Measurements from ENCODE around the gene RELT. TPM values are rescaled to one million over a fixed set of nuclear protein-coding genes. Genes with fewer than 3 reads are reported as not detected.

The RELT gene
- polyA plus RNA-seq, 4 donors: 0.67 to 3.3 (median 2.1) TPM

- Histone ChIP-seq H3K4me3 (ENCODE audit: low read depth in 1 of 3, low read length in 3 of 3) (no peak overlapping the region), H3K9me3 (ENCODE audit: control insufficient read depth in 2 of 2, insufficient read depth in 1 of 2, low read depth in 1 of 2, low read length in 1 of 2) (no peaks in the 10 kb centered on the region), H3K36me3 (ENCODE audit: control insufficient read depth in 3 of 3, insufficient read depth in 2 of 3, low read depth in 1 of 3, low read length in 3 of 3) (peaks cover 0 to 7% (median 0%) of the 10 kb centered on the region in 3 donors), H3K4me1 (ENCODE audit: control insufficient read depth in 3 of 3, insufficient read depth in 2 of 3, low read depth in 1 of 3, low read length in 2 of 3) (peaks cover 2 to 36% (median 9%) of the 10 kb centered on the region in 3 donors), H3K27me3 (ENCODE audit: control insufficient read depth in 3 of 3, insufficient read depth in 3 of 3, low read length in 3 of 3) (no peaks in the 10 kb centered on the region), H3K27ac (ENCODE audit: low read depth in 1 of 3, low read length in 2 of 3) (peak overlapping the region in 1 of 3 donors; percentile 60)
- peak; percentile 10 to 41 for DNase-seq
- no peak for FAIRE-seq
- WGBS, 3 donors: 49 to 71% (median 55%) methylated on average over 9 of the region's 9 CpGs
Observed at GRCh38 chr11:73383249-73384124, 7.3 kb downstream of the RELT start.

DNA sequence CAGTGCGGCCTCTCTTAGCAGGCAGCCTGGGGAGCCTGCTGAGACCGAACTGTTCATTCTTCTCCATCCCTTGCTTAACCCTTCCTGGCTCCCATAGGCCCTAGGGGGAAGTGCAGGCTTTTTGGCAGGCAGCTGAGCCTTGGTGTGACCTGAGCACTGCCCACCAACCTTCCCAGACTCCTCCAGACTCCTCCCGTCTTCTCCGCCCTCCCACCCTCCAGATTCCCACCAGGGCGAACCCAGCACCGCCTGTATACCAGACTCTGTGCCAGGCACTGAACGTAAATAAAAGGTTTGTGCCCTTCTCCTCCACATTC is 7.9 kb downstream of the RELT start:
- no peak for FAIRE-seq
- Histone ChIP-seq H3K27ac (ENCODE audit: low read depth in 1 of 3, low read length in 2 of 3) (peak overlapping the region in 1 of 3 donors; percentile 55), H3K9me3 (ENCODE audit: control insufficient read depth in 2 of 2, insufficient read depth in 1 of 2, low read depth in 1 of 2, low read length in 1 of 2) (no peaks in the 10 kb centered on the region), H3K27me3 (ENCODE audit: control insufficient read depth in 3 of 3, insufficient read depth in 3 of 3, low read length in 3 of 3) (no peaks in the 10 kb centered on the region), H3K36me3 (ENCODE audit: control insufficient read depth in 3 of 3, insufficient read depth in 2 of 3, low read depth in 1 of 3, low read length in 3 of 3) (peaks cover 0 to 8% (median 0%) of the 10 kb centered on the region in 3 donors), H3K4me3 (ENCODE audit: low read depth in 1 of 3, low read length in 3 of 3) (no peak overlapping the region), H3K4me1 (ENCODE audit: control insufficient read depth in 3 of 3, insufficient read depth in 2 of 3, low read depth in 1 of 3, low read length in 2 of 3) (peaks cover 2 to 36% (median 9%) of the 10 kb centered on the region in 3 donors)
- no peak for DNase-seq
- 89 to 95% (median 91%) methylated on average over 7 of the region's 7 CpGs for WGBS, 3 donors

DNA sequence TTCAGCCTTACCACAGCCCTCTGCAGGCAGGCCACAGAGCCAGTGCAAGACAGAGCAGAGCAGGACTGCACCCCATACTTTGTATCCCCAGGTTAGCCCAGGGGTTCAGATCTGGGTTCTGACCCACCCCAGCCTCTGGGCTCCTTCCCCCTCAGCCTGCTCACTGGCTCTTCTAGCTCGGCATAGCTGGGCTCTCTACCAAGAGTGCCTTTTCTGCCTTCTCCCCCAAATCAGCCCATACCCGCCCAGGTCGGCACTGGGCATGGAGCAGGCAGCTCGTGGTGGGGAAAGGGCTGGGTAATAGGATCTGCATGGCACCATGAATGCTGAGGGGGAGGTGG is 8.3 kb downstream of the RELT start:
- DNase-seq: no peak

DNA sequence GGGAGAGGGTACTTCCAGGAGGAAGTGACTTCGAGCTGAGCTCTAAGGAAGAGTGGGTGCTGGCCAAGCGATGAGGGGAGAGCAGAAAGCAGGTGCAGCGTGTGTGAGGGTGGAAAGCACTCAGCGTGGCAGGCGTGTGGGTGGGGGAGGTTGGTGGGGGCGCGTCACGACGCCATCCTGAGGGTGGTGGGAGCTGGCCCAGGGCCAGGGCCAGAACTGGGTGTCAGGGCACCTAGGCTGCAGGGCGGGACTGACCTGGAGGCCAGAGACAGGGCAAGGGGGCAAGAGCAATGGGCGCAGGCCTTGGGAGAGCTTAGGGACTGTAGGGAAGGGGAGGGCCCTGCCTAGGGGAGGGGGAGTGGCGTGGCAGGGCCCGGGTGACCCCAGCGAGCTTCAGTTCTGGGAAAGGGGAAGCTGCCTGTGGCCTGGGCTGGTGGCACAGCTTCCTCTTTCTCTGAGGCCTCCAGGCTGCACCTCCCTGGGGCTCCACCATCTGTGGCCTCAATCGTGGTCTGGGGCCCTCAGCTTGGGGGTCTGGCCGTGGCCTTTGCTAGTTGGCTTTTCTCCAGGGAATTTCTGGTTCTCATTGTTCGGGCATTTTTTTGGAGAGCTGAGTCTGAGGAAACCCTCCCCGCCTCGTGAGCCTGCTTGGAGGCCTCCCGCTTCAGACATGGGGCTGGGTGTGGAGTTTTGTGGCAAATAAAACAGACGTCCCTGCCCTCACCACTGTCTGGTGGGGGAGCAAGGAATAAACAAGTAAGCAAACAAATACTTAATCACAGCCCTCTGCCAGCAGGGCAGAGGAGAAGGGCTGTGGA is 8.9 kb downstream of the RELT start:
- Histone ChIP-seq H3K4me3 (ENCODE audit: low read depth in 1 of 3, low read length in 3 of 3) (no peak overlapping the region), H3K9me3 (ENCODE audit: control insufficient read depth in 2 of 2, insufficient read depth in 1 of 2, low read depth in 1 of 2, low read length in 1 of 2) (no peaks in the 10 kb centered on the region), H3K4me1 (ENCODE audit: control insufficient read depth in 3 of 3, insufficient read depth in 2 of 3, low read depth in 1 of 3, low read length in 2 of 3) (peaks cover 2 to 36% (median 9%) of the 10 kb centered on the region in 3 donors), H3K27me3 (ENCODE audit: control insufficient read depth in 3 of 3, insufficient read depth in 3 of 3, low read length in 3 of 3) (no peaks in the 10 kb centered on the region), H3K27ac (ENCODE audit: low read depth in 1 of 3, low read length in 2 of 3) (peak overlapping the region; percentile 8 to 55 (median 22)), H3K36me3 (ENCODE audit: control insufficient read depth in 3 of 3, insufficient read depth in 2 of 3, low read depth in 1 of 3, low read length in 3 of 3) (peaks cover 0 to 7% (median 0%) of the 10 kb centered on the region in 3 donors)
- WGBS, 3 donors: 55 to 73% (median 65%) methylated on average over 21 of the region's 21 CpGs
- DNase-seq (no peak), FAIRE-seq (no peak)

More for the DNA sequence above, 8.3 kb downstream of the RELT start:
- Histone ChIP-seq H3K27me3 (ENCODE audit: control insufficient read depth in 3 of 3, insufficient read depth in 3 of 3, low read length in 3 of 3) (no peaks in the 10 kb centered on the region), H3K4me1 (ENCODE audit: control insufficient read depth in 3 of 3, insufficient read depth in 2 of 3, low read depth in 1 of 3, low read length in 2 of 3) (peaks cover 2 to 36% (median 9%) of the 10 kb centered on the region in 3 donors), H3K27ac (ENCODE audit: low read depth in 1 of 3, low read length in 2 of 3) (peak overlapping the region in 1 of 3 donors; percentile 55), H3K9me3 (ENCODE audit: control insufficient read depth in 2 of 2, insufficient read depth in 1 of 2, low read depth in 1 of 2, low read length in 1 of 2) (no peaks in the 10 kb centered on the region), H3K4me3 (ENCODE audit: low read depth in 1 of 3, low read length in 3 of 3) (no peak overlapping the region), H3K36me3 (ENCODE audit: control insufficient read depth in 3 of 3, insufficient read depth in 2 of 3, low read depth in 1 of 3, low read length in 3 of 3) (peaks cover 0 to 11% (median 0%) of the 10 kb centered on the region in 3 donors)
- 75 to 85% (median 83%) methylated on average over 4 of the region's 4 CpGs for WGBS, 3 donors
- FAIRE-seq: no peak

- Histone ChIP-seq H3K27ac (ENCODE audit: low read depth in 1 of 3, low read length in 2 of 3) (peak overlapping the region in 1 of 3 donors; percentile 30), H3K4me3 (ENCODE audit: low read depth in 1 of 3, low read length in 3 of 3) (no peak overlapping the region), H3K9me3 (ENCODE audit: control insufficient read depth in 2 of 2, insufficient read depth in 1 of 2, low read depth in 1 of 2, low read length in 1 of 2) (no peaks in the 10 kb centered on the region), H3K27me3 (ENCODE audit: control insufficient read depth in 3 of 3, insufficient read depth in 3 of 3, low read length in 3 of 3) (no peaks in the 10 kb centered on the region), H3K4me1 (ENCODE audit: control insufficient read depth in 3 of 3, insufficient read depth in 2 of 3, low read depth in 1 of 3, low read length in 2 of 3) (peaks cover 2 to 36% (median 9%) of the 10 kb centered on the region in 3 donors), H3K36me3 (ENCODE audit: control insufficient read depth in 3 of 3, insufficient read depth in 2 of 3, low read depth in 1 of 3, low read length in 3 of 3) (peaks cover 0 to 12% (median 0%) of the 10 kb centered on the region in 3 donors)
- DNase-seq (peak in 1 of 2 donors; percentile 35), FAIRE-seq (no peak)
- WGBS, 3 donors: 76 to 91% (median 89%) methylated on average over 8 of the region's 8 CpGs
Observed at GRCh38 chr11:73386016-73386415, 9.8 kb downstream of the RELT start.

GRCh38 chr11:73386546-73386945 is 10.3 kb downstream of the RELT start:
- no peaks in the 10 kb centered on the region for H3K27me3 ChIP-seq (ENCODE audit: control insufficient read depth in 3 of 3, insufficient read depth in 3 of 3, low read length in 3 of 3)
- DNase-seq (no peak), FAIRE-seq (no peak)
- 85 to 96% (median 86%) methylated on average over 8 of the region's 8 CpGs for WGBS, 3 donors
- H3K4me3 ChIP-seq (ENCODE audit: low read depth in 1 of 3, low read length in 3 of 3): no peak overlapping the region
- H3K4me1 ChIP-seq (ENCODE audit: control insufficient read depth in 3 of 3, insufficient read depth in 2 of 3, low read depth in 1 of 3, low read length in 2 of 3): peaks cover 2 to 36% (median 9%) of the 10 kb centered on the region in 3 donors
- no peaks in the 10 kb centered on the region for H3K9me3 ChIP-seq (ENCODE audit: control insufficient read depth in 2 of 2, insufficient read depth in 1 of 2, low read depth in 1 of 2, low read length in 1 of 2)
- peak overlapping the region in 2 of 3 donors; percentile 1 to 30 for H3K27ac ChIP-seq (ENCODE audit: low read depth in 1 of 3, low read length in 2 of 3)
- H3K36me3 ChIP-seq (ENCODE audit: control insufficient read depth in 3 of 3, insufficient read depth in 2 of 3, low read depth in 1 of 3, low read length in 3 of 3): peaks cover 0 to 16% (median 0%) of the 10 kb centered on the region in 3 donors

GRCh38 chr11:73387594-73388264 is 11.5 kb downstream of the RELT start:
- H3K9me3 ChIP-seq (ENCODE audit: control insufficient read depth in 2 of 2, insufficient read depth in 1 of 2, low read depth in 1 of 2, low read length in 1 of 2): no peaks in the 10 kb centered on the region

More at GRCh38 chr11:73387594-73388264, 11.5 kb downstream of the RELT start:
- Histone ChIP-seq H3K4me3 (ENCODE audit: low read depth in 1 of 3, low read length in 3 of 3) (no peak overlapping the region), H3K27ac (ENCODE audit: low read depth in 1 of 3, low read length in 2 of 3) (peak overlapping the region in 1 of 3 donors; percentile 45), H3K4me1 (ENCODE audit: control insufficient read depth in 3 of 3, insufficient read depth in 2 of 3, low read depth in 1 of 3, low read length in 2 of 3) (peaks cover 2 to 32% (median 9%) of the 10 kb centered on the region in 3 donors), H3K36me3 (ENCODE audit: control insufficient read depth in 3 of 3, insufficient read depth in 2 of 3, low read depth in 1 of 3, low read length in 3 of 3) (peaks cover 0 to 24% (median under 1%) of the 10 kb centered on the region in 3 donors), H3K27me3 (ENCODE audit: control insufficient read depth in 3 of 3, insufficient read depth in 3 of 3, low read length in 3 of 3) (no peaks in the 10 kb centered on the region)
- DNase-seq (no peak), FAIRE-seq (no peak)
- 83 to 89% (median 88%) methylated on average over 21 of the region's 21 CpGs for WGBS, 3 donors
